GM23338 (cell line): Measurements from ENCODE around the gene TMPRSS2. TPM values are rescaled to one million over a fixed set of nuclear protein-coding genes. Genes with fewer than 3 reads are reported as not detected.

ENCODE experiments used
- ATAC-seq: fragments of 200-7000 bp; cut with Tn5 transposase; 3 replicates; pipeline ENCODE4 v1.9.1; 2020
- DNase-seq: peaks from one replicate; pipeline ENCODE4 v3.0.0-alpha.2; 2015; ENCODE audit warnings: low spot score
- H2AFZ ChIP-seq: fragments of 200-600 bp; sonication (generic); 2 replicates; pipeline ENCODE4 v1.8.0; 2016; ENCODE audit warnings: antibody characterized with exemption, mild to moderate bottlenecking, moderate library complexity
- H3F3A ChIP-seq: fragments of 200-600 bp; sonication (generic); replicated peaks from 2 replicates; pipeline ENCODE4 v1.8.0; 2017; ENCODE audit warnings: antibody characterized with exemption, mixed run types, low read depth
- H3K27ac ChIP-seq: fragments of 200-600 bp; sonication (generic); 2 replicates; pipeline ENCODE4 v1.6.1; 2016; ENCODE audit warnings: low read depth
- H3K27me3 ChIP-seq: fragments of 200-600 bp; sonication (generic); 2 replicates; pipeline ENCODE4 v1.8.0; 2016; ENCODE audit warnings: mild to moderate bottlenecking, mixed run types, moderate library complexity; ENCODE audit not compliant: insufficient read depth
- H3K36me3 ChIP-seq: fragments of 200-600 bp; sonication (generic); 2 replicates; pipeline ENCODE4 v1.8.0; 2016; ENCODE audit warnings: mild to moderate bottlenecking; ENCODE audit not compliant: insufficient read depth
- H3K4me1 ChIP-seq: fragments of 200-600 bp; sonication (generic); 2 replicates; pipeline ENCODE4 v1.8.0; 2016; ENCODE audit warnings: mild to moderate bottlenecking, moderate library complexity; ENCODE audit not compliant: insufficient read depth
- H3K4me2 ChIP-seq: fragments of 200-600 bp; sonication (generic); 2 replicates; pipeline ENCODE4 v1.7.1; 2017; ENCODE audit warnings: mixed run types
- H3K4me3 ChIP-seq: fragments of 200-600 bp; sonication (generic); 2 replicates; pipeline ENCODE4 v1.6.1; 2016; ENCODE audit warnings: mixed run types
- H3K79me2 ChIP-seq: fragments of 200-600 bp; sonication (generic); replicated peaks from 2 replicates; pipeline ENCODE4 v1.8.0; 2017; ENCODE audit warnings: mild to moderate bottlenecking; ENCODE audit not compliant: insufficient read depth
- H3K9me2 ChIP-seq: fragments of 200-600 bp; sonication (generic); 2 replicates; pipeline ENCODE4 v1.8.0; 2017; ENCODE audit not compliant: insufficient read depth
- H4K20me1 ChIP-seq: fragments of 200-600 bp; sonication (generic); replicated peaks from 2 replicates; pipeline ENCODE4 v1.8.0; 2017; ENCODE audit warnings: mild to moderate bottlenecking; ENCODE audit not compliant: insufficient read depth
- H3K27ac Mint-ChIP-seq: 2 replicates; pipeline ENCODE4 v1.8.0; 2020; ENCODE audit warnings: inconsistent platforms, mild to moderate bottlenecking, moderate library complexity, mixed read lengths
- H3K27me3 Mint-ChIP-seq: 3 replicates; pipeline ENCODE4 v1.8.0; 2022; ENCODE audit warnings: low read depth, mild to moderate bottlenecking, moderate library complexity, mixed read lengths, inconsistent platforms; ENCODE audit not compliant: insufficient read depth, poor library complexity
- H3K36me3 Mint-ChIP-seq: 3 replicates; pipeline ENCODE4 v1.8.0; 2021; ENCODE audit warnings: low read depth, mild to moderate bottlenecking, inconsistent platforms, moderate library complexity, mixed read lengths
- H3K4me1 Mint-ChIP-seq: 3 replicates; pipeline ENCODE4 v1.8.0; 2020; ENCODE audit warnings: mild to moderate bottlenecking, inconsistent platforms, mixed read lengths
- H3K4me3 Mint-ChIP-seq: 3 replicates; pipeline ENCODE4 v1.8.0; 2021; ENCODE audit warnings: moderate library complexity, mild to moderate bottlenecking, inconsistent platforms, mixed read lengths
- H3K9me3 Mint-ChIP-seq: 3 replicates; pipeline ENCODE4 v1.8.0; 2020; ENCODE audit warnings: moderate library complexity, mild to moderate bottlenecking, inconsistent platforms, mixed read lengths
- CREB1 ChIP-seq: fragments of 250-450 bp; sonication (Bioruptor Pico); IDR thresholded peaks from 2 replicates; pipeline ENCODE4 v1.5.0; 2020; ENCODE audit warnings: low read depth, mild to moderate bottlenecking, moderate library complexity
- polyA plus RNA-seq: library from polyadenylated mRNA; unstranded; fragments of >200 nt; fragmentation: Nextera tagmentation; extraction: Ambion mirVana; gene quantifications from 2 replicates; pipeline ENCODE4 v1.2.1, GENCODE V29; 2016
- total RNA-seq: library from RNA; depleted of rRNA; stranded (reverse); fragments of >200 nt; shearing (Covaris generic); gene quantifications from 2 replicates; pipeline ENCODE4 v1.2.3, GENCODE V29; 2014
- TF ChIP-seq, protein P1 (sequence below): fragments of 250-450 bp; sonication (Bioruptor Pico); IDR thresholded peaks from 2 replicates; pipeline ENCODE4 v1.5.0; 2020; ENCODE audit warnings: mild to moderate bottlenecking, moderate library complexity

TMPRSS2 gene
- total and polyA plus RNA-seq, 2 experiments from 2014 or later, result 2.3 to 4.9 TPM

GRCh38 chr21:41419921-41420862 is 87.8 kb downstream of the TMPRSS2 start:
- Histone ChIP-seq H3K4me3 (peak overlapping the region; percentile 72), H3K4me1 (peaks cover 13% of the 10 kb centered on the region), H3K27ac (0 out of 2 replicates have a peak overlapping the region, but pooled peaks have one; percentile 69), H2AFZ (peak overlapping the region; percentile 97), H3K36me3 (no peaks in the 10 kb centered on the region; the same call in 1 of the 2 replicates), H3F3A (no peaks in the 10 kb centered on the region), H4K20me1 (no peaks in the 10 kb centered on the region), H3K4me2 (peak overlapping the region; percentile 90), H3K79me2 (no peaks in the 10 kb centered on the region), H3K27me3 (peaks cover 8% of the 10 kb centered on the region; the same call in 1 of the 2 replicates), H3K9me2 (peaks cover 10% of the 10 kb centered on the region; the same call in 1 of the 2 replicates)
- Mint-ChIP-seq H3K36me3 (peaks cover 4% of the 10 kb centered on the region; the same call in 1 of the 3 replicates), H3K27me3 (peaks cover 24% of the 10 kb centered on the region), H3K4me3 (peak overlapping the region; percentile 74), H3K27ac (no peak overlapping the region), H3K9me3 (peaks cover 5% of the 10 kb centered on the region; the same call in 2 of the 3 replicates), H3K4me1 (peaks cover 21% of the 10 kb centered on the region)
- TF ChIP-seq, protein P1, sequence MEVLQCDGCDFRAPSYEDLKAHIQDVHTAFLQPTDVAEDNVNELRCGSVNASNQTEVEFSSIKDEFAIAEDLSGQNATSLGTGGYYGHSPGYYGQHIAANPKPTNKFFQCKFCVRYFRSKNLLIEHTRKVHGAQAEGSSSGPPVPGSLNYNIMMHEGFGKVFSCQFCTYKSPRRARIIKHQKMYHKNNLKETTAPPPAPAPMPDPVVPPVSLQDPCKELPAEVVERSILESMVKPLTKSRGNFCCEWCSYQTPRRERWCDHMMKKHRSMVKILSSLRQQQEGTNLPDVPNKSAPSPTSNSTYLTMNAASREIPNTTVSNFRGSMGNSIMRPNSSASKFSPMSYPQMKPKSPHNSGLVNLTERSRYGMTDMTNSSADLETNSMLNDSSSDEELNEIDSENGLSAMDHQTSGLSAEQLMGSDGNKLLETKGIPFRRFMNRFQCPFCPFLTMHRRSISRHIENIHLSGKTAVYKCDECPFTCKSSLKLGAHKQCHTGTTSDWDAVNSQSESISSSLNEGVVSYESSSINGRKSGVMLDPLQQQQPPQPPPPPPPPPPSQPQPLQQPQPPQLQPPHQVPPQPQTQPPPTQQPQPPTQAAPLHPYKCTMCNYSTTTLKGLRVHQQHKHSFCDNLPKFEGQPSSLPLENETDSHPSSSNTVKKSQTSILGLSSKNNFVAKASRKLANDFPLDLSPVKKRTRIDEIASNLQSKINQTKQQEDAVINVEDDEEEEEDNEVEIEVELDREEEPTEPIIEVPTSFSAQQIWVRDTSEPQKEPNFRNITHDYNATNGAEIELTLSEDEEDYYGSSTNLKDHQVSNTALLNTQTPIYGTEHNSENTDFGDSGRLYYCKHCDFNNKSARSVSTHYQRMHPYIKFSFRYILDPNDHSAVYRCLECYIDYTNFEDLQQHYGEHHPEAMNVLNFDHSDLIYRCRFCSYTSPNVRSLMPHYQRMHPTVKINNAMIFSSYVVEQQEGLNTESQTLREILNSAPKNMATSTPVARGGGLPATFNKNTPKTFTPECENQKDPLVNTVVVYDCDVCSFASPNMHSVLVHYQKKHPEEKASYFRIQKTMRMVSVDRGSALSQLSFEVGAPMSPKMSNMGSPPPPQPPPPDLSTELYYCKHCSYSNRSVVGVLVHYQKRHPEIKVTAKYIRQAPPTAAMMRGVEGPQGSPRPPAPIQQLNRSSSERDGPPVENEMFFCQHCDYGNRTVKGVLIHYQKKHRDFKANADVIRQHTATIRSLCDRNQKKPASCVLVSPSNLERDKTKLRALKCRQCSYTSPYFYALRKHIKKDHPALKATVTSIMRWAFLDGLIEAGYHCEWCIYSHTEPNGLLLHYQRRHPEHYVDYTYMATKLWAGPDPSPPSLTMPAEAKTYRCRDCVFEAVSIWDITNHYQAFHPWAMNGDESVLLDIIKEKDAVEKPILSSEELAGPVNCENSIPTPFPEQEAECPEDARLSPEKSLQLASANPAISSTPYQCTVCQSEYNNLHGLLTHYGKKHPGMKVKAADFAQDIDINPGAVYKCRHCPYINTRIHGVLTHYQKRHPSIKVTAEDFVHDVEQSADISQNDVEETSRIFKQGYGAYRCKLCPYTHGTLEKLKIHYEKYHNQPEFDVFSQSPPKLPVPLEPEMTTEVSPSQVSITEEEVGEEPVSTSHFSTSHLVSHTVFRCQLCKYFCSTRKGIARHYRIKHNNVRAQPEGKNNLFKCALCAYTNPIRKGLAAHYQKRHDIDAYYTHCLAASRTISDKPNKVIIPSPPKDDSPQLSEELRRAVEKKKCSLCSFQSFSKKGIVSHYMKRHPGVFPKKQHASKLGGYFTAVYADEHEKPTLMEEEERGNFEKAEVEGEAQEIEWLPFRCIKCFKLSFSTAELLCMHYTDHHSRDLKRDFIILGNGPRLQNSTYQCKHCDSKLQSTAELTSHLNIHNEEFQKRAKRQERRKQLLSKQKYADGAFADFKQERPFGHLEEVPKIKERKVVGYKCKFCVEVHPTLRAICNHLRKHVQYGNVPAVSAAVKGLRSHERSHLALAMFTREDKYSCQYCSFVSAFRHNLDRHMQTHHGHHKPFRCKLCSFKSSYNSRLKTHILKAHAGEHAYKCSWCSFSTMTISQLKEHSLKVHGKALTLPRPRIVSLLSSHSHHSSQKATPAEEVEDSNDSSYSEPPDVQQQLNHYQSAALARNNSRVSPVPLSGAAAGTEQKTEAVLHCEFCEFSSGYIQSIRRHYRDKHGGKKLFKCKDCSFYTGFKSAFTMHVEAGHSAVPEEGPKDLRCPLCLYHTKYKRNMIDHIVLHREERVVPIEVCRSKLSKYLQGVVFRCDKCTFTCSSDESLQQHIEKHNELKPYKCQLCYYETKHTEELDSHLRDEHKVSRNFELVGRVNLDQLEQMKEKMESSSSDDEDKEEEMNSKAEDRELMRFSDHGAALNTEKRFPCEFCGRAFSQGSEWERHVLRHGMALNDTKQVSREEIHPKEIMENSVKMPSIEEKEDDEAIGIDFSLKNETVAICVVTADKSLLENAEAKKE (CRISPR knock-in tag), result no peak
- 0 out of 2 replicates have a peak, but pooled peaks have one; percentile 23 for TF ChIP-seq CREB1
- ATAC-seq (peak; percentile 81), DNase-seq (peak; percentile 87)
